HG03575 (cell line): ENCODE data around the gene POLDIP3.
"Not testable (repeated sequence)": the region's sequence is repeated elsewhere in the genome, so short reads cannot be mapped to it uniquely, and the experiment has no call there.

Experiments used
- ATAC-seq: cut with Tn5 transposase; IDR thresholded peaks from one replicate; pipeline ENCODE4 v1.9.1; 2021; ENCODE audit not compliant: unreplicated experiment, insufficient number of reproducible peaks, low FRiP score; ENCODE audit errors: extremely low read depth

Gene POLDIP3

DNA sequence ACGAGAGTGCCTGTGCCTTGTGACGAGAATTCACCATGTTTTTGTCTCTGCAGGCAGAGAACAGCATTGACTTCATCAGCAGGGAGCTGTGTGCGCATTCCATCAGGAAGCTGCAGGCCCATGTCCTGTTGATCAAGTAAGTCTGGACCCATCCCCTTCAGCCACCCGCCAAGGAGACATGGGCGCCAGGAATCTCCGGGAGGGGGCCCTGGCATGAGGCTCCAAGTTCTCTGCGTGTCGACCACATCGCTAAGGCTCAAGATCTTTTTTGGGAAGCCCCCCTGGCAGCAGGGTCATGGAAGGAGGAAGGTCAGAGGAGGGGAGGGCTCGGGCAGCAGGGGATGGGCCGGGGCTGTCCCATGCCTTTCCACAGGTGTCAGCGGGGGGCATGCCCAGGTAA is 43.6 kb downstream of the POLDIP3 start:
- not testable (repeated sequence) for ATAC-seq

GRCh38 chr22:42570580-42570979 is 44.1 kb downstream of the POLDIP3 start:
- not testable (repeated sequence) for ATAC-seq

DNA sequence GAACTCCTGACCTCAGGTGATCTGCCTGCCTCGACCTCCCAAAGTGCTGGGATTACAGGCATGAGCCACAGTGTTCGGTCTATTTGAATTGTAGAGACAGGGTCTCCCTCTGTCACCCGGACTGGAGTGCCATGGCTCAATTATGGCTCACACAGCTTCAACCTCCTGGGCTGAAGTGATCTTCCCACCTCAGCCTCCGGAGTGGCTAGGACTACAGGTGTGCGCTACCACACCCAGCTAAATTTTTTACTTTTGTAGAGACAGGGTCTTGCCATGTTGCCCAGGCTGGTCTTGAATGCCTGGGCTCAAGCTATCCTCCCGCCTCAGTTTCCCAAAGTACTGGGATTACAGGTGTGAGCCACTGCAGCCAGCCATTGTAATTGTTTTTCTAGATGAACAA is 46.7 kb downstream of the POLDIP3 start:
- not testable (repeated sequence) for ATAC-seq

DNA sequence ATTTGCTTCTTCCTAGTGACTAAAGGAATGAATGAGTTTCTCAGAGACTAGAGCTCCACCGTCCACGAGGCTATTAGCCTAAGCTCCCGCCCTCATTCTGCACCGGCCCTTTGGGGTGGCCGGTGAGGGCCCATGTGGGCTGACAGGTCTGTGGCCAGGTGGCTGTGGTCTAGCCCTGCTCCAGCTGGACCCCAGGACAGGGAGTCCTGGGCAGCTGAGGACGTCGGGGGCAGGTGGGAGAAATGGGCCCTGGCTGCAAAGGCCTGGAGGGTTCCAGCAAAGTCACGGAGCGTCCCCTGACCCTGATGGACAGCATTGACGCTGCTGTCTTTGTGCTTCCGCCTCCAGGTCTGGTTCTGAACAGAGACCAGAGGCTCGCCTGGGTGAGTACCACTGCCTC is 48.7 kb downstream of the POLDIP3 start:
- ATAC-seq, result no peak

- ATAC-seq, result no peak
These were observed 50.0 kb downstream of the POLDIP3 start for GRCh38 chr22:42564699-42565098.

DNA sequence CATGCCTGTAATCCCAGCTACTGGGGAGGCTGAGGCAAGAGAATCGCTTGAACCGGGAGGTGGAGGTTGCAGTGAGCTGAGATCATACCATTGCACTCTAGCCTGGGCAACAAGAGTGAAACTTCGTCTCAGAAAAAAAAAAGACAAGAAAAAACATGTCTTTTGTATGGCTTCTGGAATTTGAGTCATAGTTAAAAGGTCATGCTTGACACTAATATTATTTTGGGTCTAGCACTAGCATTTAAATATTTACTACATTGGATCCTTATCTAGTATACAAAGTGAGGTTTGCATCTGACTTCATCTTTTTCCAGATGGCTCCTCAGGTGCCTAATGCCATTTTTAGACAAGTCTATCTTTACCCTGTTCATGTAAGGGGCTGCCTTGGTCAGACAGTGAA is 50.7 kb downstream of the POLDIP3 start:
- not testable (repeated sequence) for ATAC-seq

GRCh38 chr22:42562684-42563083 is 52.0 kb downstream of the POLDIP3 start:
- ATAC-seq, result no peak

- ATAC-seq, result no peak
These were observed 52.4 kb downstream of the POLDIP3 start for GRCh38 chr22:42562279-42562678.

DNA sequence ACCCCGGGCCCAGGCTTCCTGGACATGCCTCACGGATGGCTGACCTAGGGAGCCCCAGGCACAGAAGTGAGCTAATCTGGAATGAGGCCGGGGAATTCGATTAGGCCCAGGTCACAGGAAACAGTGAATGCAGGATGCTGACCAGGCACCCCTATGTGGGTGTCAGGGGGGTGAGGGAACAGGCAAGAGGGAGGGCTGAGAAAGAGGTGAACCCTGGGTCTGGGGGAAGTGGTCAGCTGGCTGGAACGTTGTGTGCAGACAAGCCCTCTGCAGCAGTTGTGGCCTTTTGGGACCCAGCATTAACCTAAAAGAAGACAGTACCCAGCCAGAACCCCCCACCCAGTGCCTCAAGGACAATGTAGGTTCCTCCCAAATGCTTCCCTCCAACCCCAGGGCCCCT is 52.8 kb downstream of the POLDIP3 start:
- ATAC-seq, result no peak

DNA sequence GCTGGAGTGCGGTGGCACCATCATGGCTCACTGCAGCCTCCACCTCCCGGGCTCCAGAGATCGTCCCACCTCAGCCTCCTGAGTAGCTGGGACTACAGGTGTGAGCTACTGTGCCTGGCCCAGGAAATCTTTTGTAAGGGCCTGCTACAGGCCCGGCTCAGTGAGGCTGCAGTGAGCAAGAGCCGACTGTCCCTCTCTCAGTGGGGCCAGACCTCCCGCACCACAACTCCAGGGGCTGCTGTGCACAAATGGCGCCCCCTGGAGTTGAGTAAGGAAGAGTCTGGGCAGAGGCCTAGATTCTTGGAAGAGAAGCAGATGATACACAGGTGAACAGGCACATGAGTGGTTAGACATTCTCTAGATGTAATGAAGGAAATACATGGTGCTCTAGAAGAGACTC is 53.9 kb downstream of the POLDIP3 start:
- ATAC-seq, result no peak

DNA sequence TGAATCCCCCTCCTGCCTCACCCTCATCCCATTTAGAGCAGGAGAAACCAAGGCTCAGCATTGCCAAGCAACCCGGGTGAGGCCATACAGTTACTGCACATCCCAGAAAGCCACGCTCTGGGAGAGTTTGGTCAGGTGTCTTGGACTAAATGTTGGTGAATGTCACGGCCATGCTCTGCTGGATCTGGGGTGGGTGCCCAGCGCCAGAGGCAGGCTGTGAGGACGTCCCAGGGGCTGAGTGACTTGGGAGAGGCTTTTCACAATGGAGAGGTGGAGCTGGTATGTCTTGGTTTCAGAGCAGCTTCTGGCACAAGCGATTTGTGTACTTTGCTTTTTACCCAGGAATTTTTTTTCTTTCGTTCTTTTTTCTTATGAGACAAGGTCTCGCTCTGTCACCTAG is 54.3 kb downstream of the POLDIP3 start:
- no peak for ATAC-seq

- no peak for ATAC-seq
These were observed 61.0 kb downstream of the POLDIP3 start, which contains the start of gene SERHL2 for GRCh38 chr22:42553475-42554361. SERHL2 (plus strand) TSS chr22:42553956; CDS start chr22:42554021, 65 bp downstream.

GRCh38 chr22:42552294-42552647 is 62.4 kb downstream of the POLDIP3 start:
- not testable (repeated sequence) for ATAC-seq

DNA sequence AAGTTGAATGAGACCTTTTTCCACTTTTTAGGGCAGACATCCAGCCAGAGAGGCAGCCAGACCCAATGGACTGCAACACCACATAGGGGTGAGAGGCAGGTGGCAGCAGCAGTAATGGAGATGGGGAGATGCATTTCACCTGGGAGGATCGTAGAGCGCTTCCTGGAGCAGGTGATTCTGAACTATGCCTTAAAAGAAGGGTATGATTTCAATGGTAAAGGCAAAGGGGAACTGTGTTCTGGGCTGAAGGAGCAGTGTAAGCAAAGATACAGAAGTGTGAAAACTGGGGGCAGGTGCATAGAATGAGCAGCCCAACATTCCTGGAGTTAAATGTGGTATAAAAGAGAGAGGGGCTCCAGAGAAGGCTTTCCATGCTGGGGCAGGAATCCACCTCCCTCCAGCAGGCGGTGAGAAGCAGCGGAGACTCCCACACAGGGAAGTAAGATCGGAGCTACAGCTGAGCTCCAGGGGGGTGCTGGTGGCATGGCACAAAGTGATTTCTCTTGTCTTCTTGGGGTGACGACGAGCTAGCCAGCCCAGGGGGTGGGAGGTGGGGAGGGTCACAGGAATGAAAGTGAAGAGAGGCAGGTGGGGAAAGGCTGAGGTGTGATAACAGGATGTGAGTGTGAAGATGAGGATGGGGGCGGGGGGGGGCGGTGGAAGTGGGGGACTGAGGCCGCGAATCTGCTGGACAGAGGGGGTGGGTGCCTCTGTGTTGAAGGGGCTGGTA is 65.2 kb downstream of the POLDIP3 start:
- no peak for ATAC-seq

DNA sequence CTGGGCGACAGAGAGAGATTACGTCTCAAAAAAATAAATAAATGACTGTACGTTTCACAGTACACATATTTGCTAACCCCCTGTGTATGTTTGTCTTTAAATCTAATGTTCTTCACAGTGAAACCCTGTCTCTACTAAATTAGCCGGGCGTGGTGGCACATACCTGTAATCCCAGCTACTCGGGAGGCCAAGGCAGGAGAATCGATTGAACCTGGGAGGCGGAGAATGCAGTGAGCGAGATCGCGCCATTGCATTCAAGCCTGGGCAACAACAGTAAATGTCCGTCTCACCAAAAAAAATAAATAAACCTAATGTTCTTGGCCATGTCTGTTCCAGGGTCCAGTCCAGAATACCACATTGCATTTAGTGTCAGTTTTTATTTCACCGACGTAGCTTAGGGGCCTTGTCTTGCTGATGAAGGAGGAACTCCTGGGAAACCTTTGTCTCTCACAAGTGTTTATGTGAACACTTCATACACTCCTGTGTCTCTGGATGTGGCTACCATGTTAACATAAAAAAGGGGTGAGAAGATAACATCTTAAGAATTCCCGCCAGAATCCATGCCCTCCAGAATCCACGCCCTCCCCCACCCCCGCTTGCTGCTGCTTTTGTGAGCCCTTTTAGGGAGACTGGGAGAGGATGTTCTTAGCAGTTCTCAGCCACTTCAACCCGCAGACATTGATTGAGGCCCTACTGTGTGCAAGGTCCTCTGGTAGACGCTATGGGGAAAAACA is 65.9 kb downstream of the POLDIP3 start:
- no peak for ATAC-seq

DNA sequence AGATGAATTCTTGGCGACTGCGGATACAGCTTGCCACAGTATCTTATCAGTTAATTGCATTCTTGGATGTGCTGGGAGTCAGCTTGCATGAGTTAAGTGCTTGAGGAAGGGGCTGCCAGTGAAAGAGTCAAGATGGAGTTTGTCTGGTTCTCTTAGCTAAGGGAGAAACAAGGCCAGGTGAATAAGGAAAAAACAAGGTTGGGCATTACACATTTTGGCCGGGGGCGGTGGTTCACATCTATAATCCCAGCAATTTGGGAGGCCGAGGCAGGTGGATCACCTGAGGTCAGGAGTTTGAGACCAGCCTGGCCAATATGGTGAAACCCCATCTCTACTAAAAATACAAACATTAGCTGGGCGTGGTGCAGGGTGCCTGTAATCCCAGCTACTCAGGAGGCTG is 66.6 kb downstream of the POLDIP3 start:
- not testable (repeated sequence) for ATAC-seq

DNA sequence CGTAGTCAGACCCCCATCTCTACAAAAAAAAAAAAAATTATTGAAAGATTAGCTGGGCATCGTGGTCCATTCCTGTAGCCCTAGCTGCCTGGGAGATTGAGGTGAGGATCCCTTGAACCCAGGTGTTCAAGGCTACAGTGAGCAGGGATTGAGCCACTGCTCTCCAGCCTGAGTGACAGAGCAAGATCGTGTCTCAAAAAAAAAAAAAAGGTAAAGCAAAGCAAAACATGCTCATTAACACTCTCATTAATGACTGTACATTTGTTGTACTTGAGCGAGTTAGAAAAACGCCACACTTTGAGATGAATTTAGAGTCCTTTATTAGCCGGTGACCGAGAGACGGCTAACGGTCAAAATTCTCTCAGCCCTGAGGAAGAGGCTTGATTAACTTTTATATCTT is 67.1 kb downstream of the POLDIP3 start:
- no peak for ATAC-seq

GRCh38 chr22:42544686-42545085 is 70.0 kb downstream of the POLDIP3 start:
- no peak for ATAC-seq

DNA sequence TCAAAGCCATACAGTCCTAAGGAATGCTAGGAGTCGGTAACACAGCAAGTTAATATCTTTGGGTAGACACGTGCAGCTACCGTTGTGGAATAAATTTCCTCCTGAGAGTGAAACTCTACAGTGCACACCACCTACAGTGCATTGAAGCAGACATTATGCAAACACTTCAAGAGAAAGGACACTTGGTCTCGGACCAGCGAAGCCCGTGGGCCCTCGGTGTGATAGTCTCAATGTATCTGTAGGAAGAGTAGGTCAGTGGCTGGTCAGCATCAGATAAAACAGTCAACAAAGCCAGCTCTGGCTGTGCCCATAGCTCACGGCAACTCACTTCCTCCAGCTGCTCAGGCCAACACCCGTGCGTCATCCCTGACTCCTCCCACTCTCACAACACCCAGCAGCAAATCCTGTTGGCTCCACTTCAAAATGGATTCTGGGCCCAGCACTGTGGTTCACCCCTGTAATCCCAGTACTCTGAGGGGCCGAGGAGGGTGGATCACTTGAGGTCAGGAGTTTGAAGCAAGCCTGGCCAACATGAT is 75.4 kb downstream of the POLDIP3 start:
- ATAC-seq, result not testable (repeated sequence)
